Bronchial epithelial cell (primary cell): ENCODE results near the gene PTAFR. TPM values are rescaled to one million over a fixed set of nuclear protein-coding genes. Genes with fewer than 3 reads are reported as not detected.
"Not testable (repeated sequence)": the region's sequence is repeated elsewhere in the genome, so short reads cannot be mapped to it uniquely, and the experiment has no call there.

Experiments used
- DNase-seq: peaks from one replicate; pipeline ENCODE4 v3.0.0-alpha.2; 2010; ENCODE audit warnings: low read depth
- FAIRE-seq: peaks from 2 replicates; lab custom pipeline; 2011; peaks lifted over from hg19 to GRCh38; lab: Jason Lieb, UNC
- H3K27me3 ChIP-seq: 2 replicates; pipeline ENCODE4 v1.5.1; 2011; ENCODE audit warnings: low read length; ENCODE audit not compliant: control insufficient read depth, insufficient read depth
- H3K36me3 ChIP-seq: 2 replicates; pipeline ENCODE4 v1.5.1; 2011; ENCODE audit warnings: low read length; ENCODE audit not compliant: control insufficient read depth, insufficient read depth
- H3K4me3 ChIP-seq: 2 replicates; pipeline ENCODE4 v1.5.1; 2011; ENCODE audit warnings: mild to moderate bottlenecking, low read depth, low read length, control low read depth
- total RNA-seq: library from RNA; depleted of rRNA; stranded (reverse); fragments of >200 nt; gene quantifications from 2 replicates; pipeline ENCODE4 v1.2.1, GENCODE V29; 2014
- TF ChIP-seq, protein P1 (sequence below): IDR thresholded peaks from 2 replicates; pipeline ENCODE4 v1.5.1; 2011; ENCODE audit warnings: mild to moderate bottlenecking, moderate library complexity, low read length, control low read depth, inconsistent platforms; ENCODE audit not compliant: insufficient read depth, severe bottlenecking

PTAFR gene
- total RNA-seq, 1 donor from 2014 or later = 5.0 TPM

DNA sequence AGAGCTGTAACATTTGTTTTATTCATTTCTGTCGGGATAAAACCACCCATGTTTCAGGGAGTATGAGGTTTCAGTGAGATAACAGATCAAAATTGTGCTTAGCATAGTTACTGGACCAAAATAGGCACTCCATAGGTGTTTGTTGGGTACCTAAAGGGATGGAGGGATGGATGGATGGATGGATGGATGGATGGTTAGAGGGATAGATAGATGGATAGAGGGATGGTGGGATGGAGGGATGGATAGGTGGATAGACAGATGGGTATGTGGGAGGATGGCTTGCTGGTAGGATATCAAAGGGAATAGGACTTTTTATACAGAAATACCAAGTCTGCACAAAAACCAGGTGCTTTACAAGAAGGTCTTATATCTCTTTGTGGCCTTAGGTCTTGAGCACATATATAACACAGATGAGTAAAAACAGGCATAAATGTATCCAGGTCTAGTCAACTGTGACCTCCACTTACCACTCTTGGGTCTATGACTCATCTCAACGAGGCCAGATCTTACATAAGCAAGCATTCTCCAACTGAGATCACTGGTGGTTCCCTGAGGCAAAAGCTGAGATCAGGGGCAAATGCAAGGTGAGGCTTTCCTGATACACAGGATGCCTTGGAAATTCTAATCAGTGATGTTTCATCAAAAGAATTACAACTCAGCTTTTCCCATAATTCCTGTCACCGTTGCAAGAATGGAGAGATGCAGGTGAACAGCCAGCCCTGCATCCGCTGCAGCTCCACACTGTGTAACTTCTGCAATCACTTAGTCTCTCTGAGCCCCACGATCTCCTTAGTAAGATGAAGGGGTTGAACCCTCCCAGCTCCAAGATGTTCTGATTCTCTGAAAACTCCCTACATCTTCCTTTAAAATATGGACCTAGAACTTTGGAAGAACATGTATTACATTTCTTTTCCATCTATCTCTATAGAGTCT lies 32.0 kb downstream of the PTAFR start:
- DNase-seq = peak; percentile 97
- H3K36me3 ChIP-seq = peaks cover 1% of the 10 kb centered on the region
- no peak for FAIRE-seq
- H3K27me3 ChIP-seq = no peaks in the 10 kb centered on the region
- TF ChIP-seq, protein P1, sequence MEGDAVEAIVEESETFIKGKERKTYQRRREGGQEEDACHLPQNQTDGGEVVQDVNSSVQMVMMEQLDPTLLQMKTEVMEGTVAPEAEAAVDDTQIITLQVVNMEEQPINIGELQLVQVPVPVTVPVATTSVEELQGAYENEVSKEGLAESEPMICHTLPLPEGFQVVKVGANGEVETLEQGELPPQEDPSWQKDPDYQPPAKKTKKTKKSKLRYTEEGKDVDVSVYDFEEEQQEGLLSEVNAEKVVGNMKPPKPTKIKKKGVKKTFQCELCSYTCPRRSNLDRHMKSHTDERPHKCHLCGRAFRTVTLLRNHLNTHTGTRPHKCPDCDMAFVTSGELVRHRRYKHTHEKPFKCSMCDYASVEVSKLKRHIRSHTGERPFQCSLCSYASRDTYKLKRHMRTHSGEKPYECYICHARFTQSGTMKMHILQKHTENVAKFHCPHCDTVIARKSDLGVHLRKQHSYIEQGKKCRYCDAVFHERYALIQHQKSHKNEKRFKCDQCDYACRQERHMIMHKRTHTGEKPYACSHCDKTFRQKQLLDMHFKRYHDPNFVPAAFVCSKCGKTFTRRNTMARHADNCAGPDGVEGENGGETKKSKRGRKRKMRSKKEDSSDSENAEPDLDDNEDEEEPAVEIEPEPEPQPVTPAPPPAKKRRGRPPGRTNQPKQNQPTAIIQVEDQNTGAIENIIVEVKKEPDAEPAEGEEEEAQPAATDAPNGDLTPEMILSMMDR = no peak
- H3K4me3 ChIP-seq = no peak overlapping the region

DNA sequence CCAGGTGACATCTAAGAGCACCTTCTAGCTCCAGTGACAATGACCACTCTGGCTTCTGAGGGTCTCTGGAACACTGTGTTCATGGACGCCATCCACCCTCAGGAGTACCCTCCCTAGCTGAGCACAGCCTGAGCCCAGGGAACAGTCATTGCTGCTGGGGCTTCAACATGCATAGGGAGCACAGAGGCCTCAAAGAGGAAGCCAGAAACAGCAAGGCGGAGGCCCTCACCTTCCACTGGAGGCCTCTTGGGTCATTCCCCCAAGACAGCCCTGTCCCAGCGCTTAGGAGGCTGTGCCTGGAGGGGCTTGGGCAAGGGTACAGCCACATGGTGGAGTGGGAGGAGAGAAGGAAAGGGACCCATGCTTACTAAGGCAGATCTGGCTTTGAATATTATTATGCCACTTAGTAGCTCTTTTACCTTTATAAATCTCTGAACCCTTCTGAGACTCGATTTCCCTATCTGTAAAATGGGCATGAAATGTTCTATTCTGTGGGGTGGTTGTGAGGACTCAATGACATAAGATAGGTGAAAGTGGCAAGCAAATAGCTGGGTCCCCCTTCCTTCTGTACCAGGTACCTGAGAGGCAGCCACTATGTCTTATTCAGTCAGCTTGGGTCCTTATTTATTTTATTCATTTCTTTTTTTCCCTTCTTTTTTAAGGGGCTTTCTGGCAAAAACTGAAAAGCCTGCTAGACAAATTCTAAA lies 32.8 kb downstream of the PTAFR start:
- no peak for FAIRE-seq
- TF ChIP-seq, protein P1 = no peak
- H3K36me3 ChIP-seq = no peaks in the 10 kb centered on the region

DNA sequence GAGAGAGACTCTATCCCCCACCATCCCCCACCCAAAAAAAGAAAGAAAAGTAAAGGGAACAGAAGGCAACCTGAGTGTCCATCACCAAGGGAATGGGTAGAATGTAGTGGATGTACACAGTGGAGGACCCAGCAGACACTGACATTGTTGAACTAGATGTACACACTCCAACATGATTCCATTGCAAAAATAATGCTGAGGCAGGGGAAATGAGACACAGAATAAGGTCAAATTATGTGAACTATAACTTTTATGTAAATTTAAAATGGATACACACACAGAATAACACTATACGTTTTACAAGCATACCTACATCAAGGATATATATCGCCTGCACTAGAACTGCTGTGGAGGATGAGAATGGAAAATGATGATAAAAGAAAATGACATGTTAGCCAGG lies 34.8 kb downstream of the PTAFR start:
- no peak for DNase-seq
- no peak for FAIRE-seq
- Histone ChIP-seq H3K4me3 (no peak overlapping the region), H3K27me3 (no peaks in the 10 kb centered on the region), H3K36me3 (no peaks in the 10 kb centered on the region)
- TF ChIP-seq, protein P1 = no peak

More for the DNA sequence above, 32.8 kb downstream of the PTAFR start:
- Histone ChIP-seq H3K4me3 (no peak overlapping the region), H3K27me3 (no peaks in the 10 kb centered on the region)
- no peak for DNase-seq

DNA sequence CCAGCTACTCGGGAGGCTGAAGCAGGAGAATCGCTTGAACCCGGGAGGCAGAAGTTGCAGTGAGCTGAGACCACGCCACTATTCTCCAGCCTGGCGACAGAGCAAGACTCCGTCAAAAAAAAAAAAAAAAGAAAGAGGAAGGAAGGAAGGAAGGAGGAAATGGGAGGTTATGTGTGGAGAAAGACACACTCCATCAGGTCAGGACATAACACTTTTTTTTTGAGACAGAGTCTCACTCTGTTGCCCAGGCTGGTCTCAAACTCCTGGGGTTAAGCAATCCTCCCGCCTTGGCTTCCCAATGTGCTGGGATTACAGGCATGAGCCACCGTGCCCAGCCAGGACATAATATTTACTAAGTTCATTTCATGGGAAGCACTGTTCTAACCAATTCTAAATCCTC lies 36.6 kb downstream of the PTAFR start:
- not testable (repeated sequence) for H3K4me3 ChIP-seq, H3K27me3 ChIP-seq, FAIRE-seq, H3K36me3 ChIP-seq, DNase-seq

DNA sequence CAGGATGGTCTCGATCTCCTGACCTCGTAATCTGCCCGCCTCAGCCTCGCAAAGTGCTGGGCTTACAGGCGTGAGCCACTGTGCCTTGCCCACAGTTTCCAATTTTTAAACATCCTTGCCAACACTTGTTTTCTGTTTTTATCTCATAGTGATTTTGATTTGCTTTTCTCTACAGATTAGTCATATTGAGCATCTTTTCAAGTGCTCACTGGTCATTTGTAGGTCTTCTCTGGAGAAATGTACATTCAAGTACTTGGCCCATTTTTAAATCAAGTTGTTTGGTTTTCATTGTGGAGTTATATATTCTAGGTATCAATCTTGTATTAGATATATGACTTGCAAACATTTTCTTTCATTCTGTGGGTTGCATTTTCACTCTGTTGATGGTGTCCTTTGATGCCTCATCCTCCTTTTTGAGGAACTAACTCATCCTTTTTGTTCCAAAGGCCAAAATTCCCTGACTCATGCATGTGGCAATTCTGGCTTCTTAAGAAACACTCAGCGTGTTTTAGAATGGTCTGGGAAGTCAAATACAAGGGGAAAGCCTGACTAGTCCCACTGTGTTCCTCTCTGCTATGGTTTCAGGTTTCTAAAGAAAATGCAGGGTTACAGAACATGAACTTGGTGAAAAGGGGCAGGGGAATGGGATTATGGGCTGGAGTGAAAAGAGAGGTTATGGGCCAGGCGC lies 37.3 kb downstream of the PTAFR start:
- no peaks in the 10 kb centered on the region for H3K27me3 ChIP-seq
- H3K4me3 ChIP-seq = no peak overlapping the region
- no peaks in the 10 kb centered on the region for H3K36me3 ChIP-seq
- FAIRE-seq (no peak), DNase-seq (peak; percentile 75)
- TF ChIP-seq, protein P1 = no peak
